Ishikawa (cell line): ENCODE results near the gene HBZ.

Experiments used
- CEBPB ChIP-seq: IDR thresholded peaks from 2 replicates; pipeline ENCODE4 v1.6.1; 2012
- CREB1 ChIP-seq: IDR thresholded peaks from 2 replicates; pipeline ENCODE4 v1.6.1; 2012; ENCODE audit warnings: low read depth
- EGR1 ChIP-seq: IDR thresholded peaks from 2 replicates; pipeline ENCODE4 v1.6.1; 2012
- EP300 ChIP-seq: IDR thresholded peaks from 2 replicates; pipeline ENCODE4 v1.6.1; 2012; ENCODE audit warnings: borderline replicate concordance
- FOXM1 ChIP-seq: IDR thresholded peaks from 2 replicates; pipeline ENCODE4 v1.6.1; 2012; ENCODE audit warnings: low read depth, borderline replicate concordance
- NFIC ChIP-seq: IDR thresholded peaks from 2 replicates; pipeline ENCODE4 v1.6.1; 2012
- RAD21 ChIP-seq: IDR thresholded peaks from 2 replicates; pipeline ENCODE4 v1.6.1; 2012; ENCODE audit warnings: low read depth
- TAF1 ChIP-seq: IDR thresholded peaks from 2 replicates; pipeline ENCODE4 v1.6.1; 2012; ENCODE audit warnings: low read depth, mild to moderate bottlenecking
- TCF12 ChIP-seq: IDR thresholded peaks from 2 replicates; pipeline ENCODE4 v1.6.1; 2012; ENCODE audit warnings: low read depth
- TEAD4 ChIP-seq: IDR thresholded peaks from 2 replicates; pipeline ENCODE4 v1.6.1; 2012
- YY1 ChIP-seq: IDR thresholded peaks from 2 replicates; pipeline ENCODE4 v1.6.1; 2012; ENCODE audit warnings: low read depth
- ZBTB7A ChIP-seq: IDR thresholded peaks from 2 replicates; pipeline ENCODE4 v1.6.1; 2012; ENCODE audit warnings: low read depth
- TF ChIP-seq, protein P1 (sequence below): IDR thresholded peaks from 2 replicates; pipeline ENCODE4 v1.6.1; 2012
- TF ChIP-seq, protein P2 (sequence below): IDR thresholded peaks from 2 replicates; pipeline ENCODE4 v1.6.1; 2012
- TF ChIP-seq, protein P3 (sequence below): IDR thresholded peaks from 2 replicates; pipeline ENCODE4 v1.6.1; 2012; ENCODE audit warnings: low read depth, mild to moderate bottlenecking

HBZ gene

DNA sequence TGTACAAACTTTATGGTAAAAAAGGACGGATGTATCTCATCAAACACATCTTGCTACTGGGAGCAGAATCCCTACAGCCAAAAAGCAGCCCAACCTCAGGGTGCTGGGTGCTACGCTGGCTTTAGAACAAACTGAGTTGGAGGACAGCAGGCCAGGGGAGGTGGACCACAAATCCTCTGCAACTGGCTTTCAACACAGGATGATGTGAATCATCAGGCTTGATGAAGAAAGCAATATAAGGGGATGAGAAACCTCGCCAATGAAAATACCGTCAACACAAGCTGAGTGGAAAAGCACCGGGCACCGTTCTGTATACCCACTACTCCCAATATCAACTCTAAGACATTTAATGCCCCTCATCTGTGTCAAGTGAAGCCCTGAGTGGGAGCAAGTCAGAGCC, 42.1 kb downstream of the HBZ start:
- TF ChIP-seq EP300: no peak
- no peak for TF ChIP-seq RAD21
- TF ChIP-seq CREB1: no peak
- no peak for TF ChIP-seq NFIC
- TF ChIP-seq EGR1: no peak
- TF ChIP-seq FOXM1: no peak
- no peak for TF ChIP-seq TCF12
- no peak for TF ChIP-seq YY1
- TF ChIP-seq, protein P1, sequence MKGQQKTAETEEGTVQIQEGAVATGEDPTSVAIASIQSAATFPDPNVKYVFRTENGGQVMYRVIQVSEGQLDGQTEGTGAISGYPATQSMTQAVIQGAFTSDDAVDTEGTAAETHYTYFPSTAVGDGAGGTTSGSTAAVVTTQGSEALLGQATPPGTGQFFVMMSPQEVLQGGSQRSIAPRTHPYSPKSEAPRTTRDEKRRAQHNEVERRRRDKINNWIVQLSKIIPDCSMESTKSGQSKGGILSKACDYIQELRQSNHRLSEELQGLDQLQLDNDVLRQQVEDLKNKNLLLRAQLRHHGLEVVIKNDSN: no peak
- no peak for TF ChIP-seq TEAD4
- TF ChIP-seq CEBPB: no peak
- TF ChIP-seq TAF1: no peak
- TF ChIP-seq, protein P2, sequence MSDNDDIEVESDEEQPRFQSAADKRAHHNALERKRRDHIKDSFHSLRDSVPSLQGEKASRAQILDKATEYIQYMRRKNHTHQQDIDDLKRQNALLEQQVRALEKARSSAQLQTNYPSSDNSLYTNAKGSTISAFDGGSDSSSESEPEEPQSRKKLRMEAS: no peak
- no peak for TF ChIP-seq ZBTB7A
- TF ChIP-seq, protein P3, sequence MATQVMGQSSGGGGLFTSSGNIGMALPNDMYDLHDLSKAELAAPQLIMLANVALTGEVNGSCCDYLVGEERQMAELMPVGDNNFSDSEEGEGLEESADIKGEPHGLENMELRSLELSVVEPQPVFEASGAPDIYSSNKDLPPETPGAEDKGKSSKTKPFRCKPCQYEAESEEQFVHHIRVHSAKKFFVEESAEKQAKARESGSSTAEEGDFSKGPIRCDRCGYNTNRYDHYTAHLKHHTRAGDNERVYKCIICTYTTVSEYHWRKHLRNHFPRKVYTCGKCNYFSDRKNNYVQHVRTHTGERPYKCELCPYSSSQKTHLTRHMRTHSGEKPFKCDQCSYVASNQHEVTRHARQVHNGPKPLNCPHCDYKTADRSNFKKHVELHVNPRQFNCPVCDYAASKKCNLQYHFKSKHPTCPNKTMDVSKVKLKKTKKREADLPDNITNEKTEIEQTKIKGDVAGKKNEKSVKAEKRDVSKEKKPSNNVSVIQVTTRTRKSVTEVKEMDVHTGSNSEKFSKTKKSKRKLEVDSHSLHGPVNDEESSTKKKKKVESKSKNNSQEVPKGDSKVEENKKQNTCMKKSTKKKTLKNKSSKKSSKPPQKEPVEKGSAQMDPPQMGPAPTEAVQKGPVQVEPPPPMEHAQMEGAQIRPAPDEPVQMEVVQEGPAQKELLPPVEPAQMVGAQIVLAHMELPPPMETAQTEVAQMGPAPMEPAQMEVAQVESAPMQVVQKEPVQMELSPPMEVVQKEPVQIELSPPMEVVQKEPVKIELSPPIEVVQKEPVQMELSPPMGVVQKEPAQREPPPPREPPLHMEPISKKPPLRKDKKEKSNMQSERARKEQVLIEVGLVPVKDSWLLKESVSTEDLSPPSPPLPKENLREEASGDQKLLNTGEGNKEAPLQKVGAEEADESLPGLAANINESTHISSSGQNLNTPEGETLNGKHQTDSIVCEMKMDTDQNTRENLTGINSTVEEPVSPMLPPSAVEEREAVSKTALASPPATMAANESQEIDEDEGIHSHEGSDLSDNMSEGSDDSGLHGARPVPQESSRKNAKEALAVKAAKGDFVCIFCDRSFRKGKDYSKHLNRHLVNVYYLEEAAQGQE: no peak

DNA sequence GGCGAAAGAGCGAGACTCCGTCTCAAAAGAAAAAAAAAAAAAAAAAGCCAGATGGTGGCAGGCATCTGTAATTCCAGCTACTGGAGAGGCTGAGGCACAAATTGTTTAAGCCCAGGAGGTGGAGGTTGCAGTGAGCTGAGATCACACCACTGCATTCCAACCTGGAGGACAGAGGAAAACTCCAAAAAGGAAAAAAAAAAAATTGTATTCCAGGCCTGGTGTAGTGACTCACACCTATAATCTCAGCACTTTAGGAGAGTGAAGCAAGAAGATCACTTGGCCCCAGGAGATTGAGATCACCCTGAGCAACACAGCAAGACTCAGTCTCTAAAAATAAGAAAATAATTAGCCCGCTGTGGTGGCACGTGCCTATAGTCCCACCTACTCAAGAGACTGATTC, 47.9 kb downstream of the HBZ start:
- TF ChIP-seq NFIC (no peak), CREB1 (no peak), EP300 (no peak), RAD21 (no peak), TAF1 (no peak), EGR1 (no peak), ZBTB7A (no peak), YY1 (no peak), TCF12 (no peak), CEBPB (no peak), TEAD4 (no peak)
- TF ChIP-seq, protein P1: no peak

DNA sequence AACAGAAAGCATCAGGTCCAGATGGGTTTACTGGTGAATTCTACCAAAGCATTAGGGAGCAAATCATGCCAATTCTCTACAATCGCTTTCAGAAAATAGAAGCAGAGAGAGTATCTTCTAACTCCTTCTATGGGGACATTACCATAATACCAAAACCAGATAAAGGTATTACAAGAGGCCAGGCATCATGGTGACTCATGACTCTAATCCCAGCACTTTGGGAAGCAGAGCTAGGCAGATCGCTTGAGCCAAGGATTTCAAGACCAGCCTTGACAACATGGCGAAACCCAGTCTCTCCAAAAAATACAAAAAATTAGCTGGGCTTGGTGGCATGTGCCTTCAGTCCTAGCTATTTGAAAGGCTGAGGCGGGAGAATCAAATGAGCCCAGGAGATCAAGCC, 50.8 kb downstream of the HBZ start:
- TF ChIP-seq NFIC (no peak), RAD21 (no peak), CREB1 (no peak), EGR1 (no peak), CEBPB (no peak), YY1 (no peak), EP300 (no peak), ZBTB7A (no peak), TAF1 (no peak), FOXM1 (no peak), TCF12 (no peak)
- TF ChIP-seq, protein P3: no peak
- TF ChIP-seq, protein P2: no peak
- TF ChIP-seq, protein P1: no peak
